Neuron (in vitro differentiated cells): ENCODE measurements around the gene SRXN1.

ENCODE experiments used
- H2AFZ ChIP-seq: one replicate; pipeline ENCODE4 v1.6.1; 2013; ENCODE audit warnings: low read depth, mild to moderate bottlenecking, inconsistent platforms, low read length, moderate library complexity
- H3K27me3 ChIP-seq: one replicate; pipeline ENCODE4 v1.6.1; 2013; ENCODE audit warnings: low read length; ENCODE audit not compliant: insufficient read depth
- H3K36me3 ChIP-seq: one replicate; pipeline ENCODE4 v1.6.1; 2013; ENCODE audit warnings: low read length; ENCODE audit not compliant: insufficient read depth
- H3K4me1 ChIP-seq: one replicate; pipeline ENCODE4 v1.6.1; 2013; ENCODE audit warnings: low read length; ENCODE audit not compliant: insufficient read depth
- H3K4me3 ChIP-seq: 2 replicates; pipeline ENCODE4 v1.5.1; 2013; ENCODE audit warnings: mild to moderate bottlenecking, low read length, moderate library complexity
- H3K9me3 ChIP-seq: one replicate; pipeline ENCODE4 v1.6.1; 2013; ENCODE audit warnings: low read length

Gene SRXN1

DNA sequence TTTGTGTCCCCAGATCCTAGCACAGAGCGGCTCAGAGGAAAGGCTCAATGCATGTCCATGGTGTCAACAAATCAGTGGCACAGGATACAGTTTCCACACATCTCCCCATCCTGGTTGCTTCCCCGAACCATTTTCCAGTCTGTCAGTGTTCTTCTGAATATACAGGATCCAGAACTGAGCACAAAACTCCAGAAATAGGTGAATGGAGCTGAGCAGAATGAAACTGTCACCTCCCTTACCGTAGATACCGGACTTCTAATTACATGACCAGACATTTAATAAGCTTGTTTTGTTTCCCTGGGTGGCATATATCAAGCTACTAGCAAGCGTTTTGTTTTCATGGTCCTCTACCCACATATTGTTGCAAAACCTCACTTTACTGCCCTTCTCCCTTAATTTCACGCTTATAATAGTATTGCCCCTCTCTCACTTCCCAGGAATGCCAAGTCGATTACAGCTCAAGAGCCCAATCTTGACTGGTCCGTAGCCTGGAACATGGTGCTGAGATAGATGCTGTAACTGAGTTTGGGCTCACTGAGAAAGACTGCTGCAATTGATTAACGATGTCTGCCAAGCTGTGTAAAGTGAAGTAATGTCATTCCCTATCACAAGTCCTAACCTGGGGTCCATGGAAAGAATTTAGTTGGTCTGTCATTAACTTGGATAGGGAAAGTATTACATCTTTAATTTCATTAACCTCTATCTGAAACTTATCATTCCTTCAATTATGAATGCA lies 34.6 kb upstream of the SRXN1 start:
- no peaks in the 10 kb centered on the region for H3K9me3 ChIP-seq
- H3K36me3 ChIP-seq, result no peaks in the 10 kb centered on the region
- H3K27me3 ChIP-seq, result peaks cover 3% of the 10 kb centered on the region
- no peak overlapping the region for H3K4me3 ChIP-seq
- peaks cover 12% of the 10 kb centered on the region for H3K4me1 ChIP-seq
- H2AFZ ChIP-seq, result no peak overlapping the region

DNA sequence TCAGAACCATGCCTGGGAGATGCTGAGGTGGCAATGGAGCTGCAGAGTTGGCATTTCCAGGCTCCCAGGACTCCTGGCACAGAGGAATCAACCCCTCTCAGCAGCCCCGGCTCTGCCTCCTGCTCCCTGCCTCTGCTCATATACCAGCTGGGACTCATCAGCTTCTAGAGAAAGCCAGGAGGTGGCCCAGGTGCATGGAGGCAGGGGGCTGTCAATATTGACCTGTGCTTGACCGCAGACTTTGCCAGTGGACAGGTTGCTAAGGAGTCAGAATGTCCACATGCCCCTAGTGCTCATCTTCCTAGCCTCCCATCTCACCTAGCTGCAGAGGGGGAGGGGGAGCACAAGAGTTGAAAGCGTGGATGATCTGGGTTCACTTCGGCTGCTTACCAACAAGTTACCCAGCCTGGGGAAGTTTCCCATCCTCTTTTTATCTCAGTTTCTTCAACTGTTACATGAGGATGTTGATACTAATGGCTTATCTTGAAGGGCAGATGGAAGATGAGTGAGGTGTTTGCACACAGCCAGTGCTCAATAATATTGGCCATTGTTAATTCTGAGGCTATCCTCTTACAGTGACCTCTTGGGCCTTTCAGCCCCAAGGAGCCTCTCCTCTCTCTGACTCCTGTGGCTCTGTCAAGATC lies 31.8 kb upstream of the SRXN1 start:
- Histone ChIP-seq H3K36me3 (no peaks in the 10 kb centered on the region), H3K9me3 (no peaks in the 10 kb centered on the region), H2AFZ (no peak overlapping the region), H3K4me3 (no peak overlapping the region), H3K4me1 (peaks cover 12% of the 10 kb centered on the region), H3K27me3 (peaks cover 10% of the 10 kb centered on the region)

DNA sequence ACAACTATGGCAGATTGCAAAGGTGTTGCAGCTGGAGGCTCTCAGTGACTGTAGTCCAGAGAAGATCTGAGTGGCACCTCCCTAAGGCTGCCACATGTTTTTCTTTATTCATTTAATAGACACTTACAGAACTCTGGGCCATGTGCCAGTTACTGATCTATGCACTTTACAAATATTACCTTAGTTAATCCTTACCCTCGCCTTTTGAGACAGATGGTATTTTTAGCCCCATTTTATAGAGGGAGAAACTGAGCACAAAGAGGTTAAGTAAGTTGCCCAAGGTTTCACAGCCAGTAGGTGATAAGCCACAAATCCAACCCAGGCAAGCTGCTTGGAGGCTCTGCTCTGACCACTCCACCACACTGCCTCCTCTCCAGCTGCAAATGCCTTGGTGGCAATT lies 29.1 kb upstream of the SRXN1 start:
- no peaks in the 10 kb centered on the region for H3K9me3 ChIP-seq
- no peak overlapping the region for H2AFZ ChIP-seq
- H3K36me3 ChIP-seq, result no peaks in the 10 kb centered on the region
- no peak overlapping the region for H3K4me3 ChIP-seq
- peaks cover 16% of the 10 kb centered on the region for H3K27me3 ChIP-seq
- no peaks in the 10 kb centered on the region for H3K4me1 ChIP-seq

DNA sequence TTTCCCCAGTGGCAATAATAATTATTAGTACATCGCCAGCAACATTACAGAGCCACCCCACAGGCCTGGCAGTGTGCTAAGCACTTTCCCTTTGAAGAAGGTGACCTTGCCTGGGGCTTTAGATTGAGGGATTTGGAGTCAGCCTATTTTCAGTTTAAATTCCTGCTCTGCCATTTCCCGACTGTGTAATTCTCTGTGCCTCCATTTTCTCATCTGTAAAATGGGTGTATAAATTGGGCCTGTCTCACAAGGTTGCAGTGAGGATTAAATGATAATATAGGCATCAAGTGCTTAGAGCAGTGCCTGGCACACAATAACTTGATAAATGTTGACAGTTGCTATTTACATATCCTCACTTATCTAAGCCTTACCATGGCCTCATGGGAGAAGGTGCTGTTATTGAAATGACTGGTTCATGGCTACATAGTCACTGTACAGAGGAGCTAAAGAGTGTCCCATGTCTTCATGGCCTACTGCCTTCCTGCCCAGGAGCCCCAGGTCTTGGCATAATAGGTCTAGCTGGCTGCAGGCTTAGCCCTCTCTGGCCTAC lies 27.7 kb upstream of the SRXN1 start:
- no peaks in the 10 kb centered on the region for H3K36me3 ChIP-seq
- no peak overlapping the region for H2AFZ ChIP-seq
- no peak overlapping the region for H3K4me3 ChIP-seq
- H3K27me3 ChIP-seq, result peaks cover 20% of the 10 kb centered on the region
- no peaks in the 10 kb centered on the region for H3K9me3 ChIP-seq
- peaks cover 14% of the 10 kb centered on the region for H3K4me1 ChIP-seq

DNA sequence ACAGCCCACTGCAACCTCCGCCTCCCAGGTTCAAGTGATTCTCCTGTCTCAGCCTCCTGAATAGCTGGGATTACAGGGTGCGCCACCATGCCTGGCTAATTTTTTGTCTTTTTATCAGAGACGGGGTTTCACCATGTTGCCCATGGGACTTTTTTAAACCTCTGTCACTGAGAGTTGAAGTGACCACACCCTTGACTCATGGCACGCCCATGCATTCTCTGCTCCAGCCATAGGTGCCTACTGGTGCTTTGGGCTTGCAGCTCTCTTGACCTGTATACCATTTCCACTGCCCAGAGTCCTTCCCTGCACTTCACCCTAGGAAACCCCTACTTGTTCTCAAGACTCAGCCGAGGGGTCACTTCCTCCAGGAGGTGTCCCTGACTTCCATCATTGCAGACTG lies 25.0 kb upstream of the SRXN1 start:
- Histone ChIP-seq H3K9me3 (no peaks in the 10 kb centered on the region), H3K4me1 (peaks cover 15% of the 10 kb centered on the region), H3K36me3 (no peaks in the 10 kb centered on the region), H2AFZ (no peak overlapping the region), H3K27me3 (peaks cover 42% of the 10 kb centered on the region), H3K4me3 (no peak overlapping the region)

DNA sequence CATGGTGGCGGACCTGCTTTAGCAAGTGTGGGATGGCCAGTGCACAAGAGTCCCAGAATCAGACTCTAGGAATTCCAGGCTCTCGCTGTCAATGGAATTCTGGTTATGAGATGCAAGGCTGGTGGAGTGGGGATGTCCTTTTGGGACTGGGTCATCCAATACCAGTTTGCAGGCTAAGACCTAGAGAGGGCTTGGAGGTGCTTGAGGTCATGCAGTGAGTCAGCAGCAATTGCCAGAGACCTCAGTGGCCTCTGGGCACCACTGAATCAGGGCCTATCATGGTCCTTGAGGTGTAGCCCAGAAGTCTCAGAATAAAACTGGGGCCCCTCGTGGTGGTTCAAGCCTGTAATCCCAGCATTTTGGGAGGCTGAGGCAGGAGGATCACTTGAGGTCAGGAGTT lies 24.0 kb upstream of the SRXN1 start:
- Histone ChIP-seq H3K36me3 (no peaks in the 10 kb centered on the region), H3K4me1 (peaks cover 15% of the 10 kb centered on the region), H3K4me3 (peak overlapping the region; percentile 9), H3K9me3 (no peaks in the 10 kb centered on the region), H2AFZ (peak overlapping the region; percentile 55), H3K27me3 (peaks cover 47% of the 10 kb centered on the region)

DNA sequence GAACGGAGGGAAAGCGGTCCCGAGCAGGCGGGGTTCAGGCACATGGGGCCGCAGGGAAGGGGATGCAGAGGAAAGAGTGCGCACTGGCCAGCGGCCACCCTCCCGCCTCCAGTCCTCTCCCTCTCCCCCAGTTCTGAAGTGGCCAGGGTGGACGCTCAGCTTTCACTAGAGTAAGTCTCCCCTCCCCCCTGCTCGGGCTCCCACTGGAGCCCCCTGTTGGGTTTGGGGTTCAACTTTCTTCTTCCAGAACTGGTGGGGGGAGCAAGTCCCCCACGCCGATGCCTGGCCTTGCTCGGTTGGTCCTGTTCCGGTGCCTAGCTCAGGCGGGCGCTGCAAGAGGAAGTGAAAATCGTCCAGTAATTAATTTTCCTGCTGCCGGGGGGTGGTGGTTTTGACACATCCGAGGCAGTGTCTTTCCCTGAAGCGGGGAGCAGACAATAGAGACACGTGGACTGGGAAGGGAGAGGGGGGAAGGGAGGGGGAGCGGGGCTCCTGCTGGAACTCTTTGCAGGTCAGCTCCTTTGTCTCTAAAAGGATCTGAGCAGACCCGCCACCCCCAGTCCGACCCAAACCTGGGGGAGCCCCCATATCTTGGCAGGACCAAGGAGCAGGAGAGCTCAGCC lies 23.4 kb upstream of the SRXN1 start:
- peak overlapping the region; percentile 48 for H3K4me3 ChIP-seq

DNA sequence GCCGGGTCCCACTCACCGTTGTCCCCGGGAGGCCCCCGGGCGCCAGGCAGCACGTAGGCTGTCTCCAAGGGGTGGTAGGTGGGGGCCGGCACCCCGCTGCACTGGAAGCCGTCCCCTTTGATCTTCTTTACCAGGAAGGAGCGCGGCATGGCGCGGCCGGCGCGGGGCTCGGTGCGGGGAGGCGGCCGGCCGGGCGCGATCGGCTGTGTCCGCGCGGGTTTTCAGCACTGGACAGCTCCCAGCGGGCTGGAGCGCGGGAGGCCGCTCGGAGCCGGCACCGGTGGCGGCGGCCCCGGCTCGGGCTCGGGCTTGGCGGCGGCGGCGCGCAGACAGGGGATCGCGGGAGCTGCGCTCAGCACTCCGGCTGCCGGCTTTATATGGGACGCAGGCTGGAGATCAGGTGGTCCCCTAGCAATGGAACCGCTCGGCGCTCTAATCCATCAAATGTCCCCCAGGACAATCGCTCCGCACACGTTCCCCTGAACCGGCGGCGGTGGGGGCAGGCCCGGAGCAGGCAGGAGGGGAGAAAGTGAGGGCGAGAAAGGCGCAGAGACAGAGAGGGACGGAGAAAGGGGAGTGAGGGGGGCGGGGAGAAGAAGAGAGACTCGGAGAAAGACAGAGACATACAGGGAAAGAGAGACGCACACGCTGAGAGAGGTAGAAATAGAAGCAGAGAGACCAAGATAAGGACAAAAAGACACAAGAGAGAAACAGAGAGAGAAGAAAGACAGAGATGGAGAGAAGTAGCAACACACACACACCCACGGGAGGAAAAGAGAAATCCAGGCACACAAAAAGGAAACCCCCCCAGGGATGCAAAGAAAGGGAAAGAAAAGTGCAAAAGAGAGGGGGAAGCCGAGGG lies 22.7 kb upstream of the SRXN1 start, which contains the start of gene SCRT2:
Gene SCRT2, minus strand, starts transcription at position 350 of the 862 bp plus-strand sequence. Its CDS starts 201 bp downstream, at position 149.
- Histone ChIP-seq H2AFZ (peak within 1 kb of the TSS; percentile 55), H3K36me3 (no peaks in the 10 kb centered on the region), H3K9me3 (no peaks in the 10 kb centered on the region), H3K27me3 (peaks cover 45% of the 10 kb centered on the region), H3K4me3 (peak within 1 kb of the TSS; percentile 48), H3K4me1 (peaks cover 15% of the 10 kb centered on the region)

More for the DNA sequence above, 23.4 kb upstream of the SRXN1 start:
- peaks cover 49% of the 10 kb centered on the region for H3K27me3 ChIP-seq
- no peaks in the 10 kb centered on the region for H3K9me3 ChIP-seq
- peaks cover 15% of the 10 kb centered on the region for H3K4me1 ChIP-seq
- no peaks in the 10 kb centered on the region for H3K36me3 ChIP-seq
- peak overlapping the region; percentile 55 for H2AFZ ChIP-seq

DNA sequence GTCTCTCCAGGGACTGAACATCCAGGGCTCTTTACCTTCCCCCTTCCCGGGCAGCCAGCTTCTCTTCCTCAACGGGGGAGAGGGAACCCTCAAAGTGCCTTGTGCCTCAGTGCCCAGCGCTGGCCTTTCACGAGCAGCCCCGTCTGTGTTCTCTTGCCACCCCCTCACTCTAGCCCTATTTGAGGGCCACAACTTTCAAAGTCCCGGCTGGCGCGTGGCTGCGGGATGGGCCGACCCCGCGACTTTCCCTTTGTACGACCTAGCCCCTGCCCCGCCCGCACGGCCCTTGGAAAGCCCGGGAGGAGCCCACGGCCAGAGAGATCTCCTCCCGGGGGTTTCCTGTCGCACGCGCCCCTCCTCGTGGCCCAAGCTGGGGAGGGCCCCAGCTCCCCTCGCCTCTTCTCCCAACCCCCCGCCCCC lies 22.0 kb upstream of the SRXN1 start:
- Histone ChIP-seq H3K4me1 (peaks cover 15% of the 10 kb centered on the region), H3K9me3 (no peaks in the 10 kb centered on the region), H2AFZ (no peak overlapping the region), H3K36me3 (no peaks in the 10 kb centered on the region), H3K4me3 (peak overlapping the region; percentile 48), H3K27me3 (peaks cover 45% of the 10 kb centered on the region)

DNA sequence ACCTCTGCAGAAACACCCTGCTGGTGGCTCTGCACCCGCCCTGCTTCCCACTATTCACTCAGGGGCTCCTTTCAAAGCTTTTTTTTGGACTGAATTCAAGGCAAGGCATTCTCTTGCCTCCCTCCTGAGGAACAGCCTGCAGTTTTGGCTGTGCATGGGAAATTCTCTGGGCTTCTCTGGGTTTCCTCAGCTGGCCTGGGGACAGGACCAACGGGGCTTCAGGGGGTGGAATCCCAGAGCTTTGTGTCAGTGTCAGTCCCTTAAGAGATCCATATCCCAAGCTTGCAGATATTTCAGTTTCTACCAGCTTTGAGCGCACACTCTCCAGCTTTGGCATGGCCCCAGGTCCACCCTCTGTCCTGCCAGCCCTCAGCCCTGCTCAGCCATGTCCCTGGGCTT lies 20.6 kb upstream of the SRXN1 start:
- peak overlapping the region; percentile 48 for H3K4me3 ChIP-seq
- peaks cover 15% of the 10 kb centered on the region for H3K4me1 ChIP-seq
- H3K27me3 ChIP-seq, result peaks cover 38% of the 10 kb centered on the region

DNA sequence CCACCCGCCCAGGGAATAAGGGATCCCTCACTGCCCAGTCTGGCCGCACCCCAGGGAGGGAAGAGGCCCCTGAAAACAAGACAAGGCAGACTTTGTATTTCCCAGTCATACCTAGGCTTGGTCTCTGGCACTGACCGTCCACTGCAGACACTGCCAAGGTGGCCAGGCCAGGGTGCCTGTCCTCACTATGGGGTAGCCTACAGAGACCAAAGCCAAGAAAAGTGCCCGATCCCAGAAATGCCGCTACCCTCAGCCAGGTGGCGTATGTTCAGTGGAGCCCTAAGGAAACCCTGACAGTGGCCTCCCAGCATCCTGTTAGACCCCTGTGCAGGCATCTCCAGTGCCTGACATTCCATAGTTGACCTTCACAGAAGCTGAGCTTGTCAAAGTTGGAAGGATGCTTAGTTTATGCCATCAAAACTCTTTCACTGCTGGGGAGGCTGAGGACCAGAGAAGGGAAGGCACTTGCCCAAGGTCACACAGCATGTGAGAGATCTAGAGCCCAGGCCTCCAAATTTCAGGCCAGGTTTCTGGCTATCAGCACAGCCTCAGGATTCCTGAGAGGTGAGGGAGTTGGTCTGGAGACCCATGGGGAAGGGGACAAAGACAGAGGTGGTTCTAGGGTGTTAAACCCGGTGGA lies 20.1 kb upstream of the SRXN1 start:
- H3K4me3 ChIP-seq, result peak overlapping the region; percentile 8
- peaks cover 36% of the 10 kb centered on the region for H3K27me3 ChIP-seq
- no peak overlapping the region for H2AFZ ChIP-seq
- H3K36me3 ChIP-seq, result no peaks in the 10 kb centered on the region
- peaks cover 15% of the 10 kb centered on the region for H3K4me1 ChIP-seq
- no peaks in the 10 kb centered on the region for H3K9me3 ChIP-seq

More for the DNA sequence above, 20.6 kb upstream of the SRXN1 start:
- H3K36me3 ChIP-seq, result no peaks in the 10 kb centered on the region
- H3K9me3 ChIP-seq, result no peaks in the 10 kb centered on the region
- H2AFZ ChIP-seq, result no peak overlapping the region
